Astrocyte (in vitro differentiated cells and primary cell): ENCODE data around the gene FILIP1L. TPM values are rescaled to one million over a fixed set of nuclear protein-coding genes. Genes with fewer than 3 reads are reported as not detected.

Experiments used
- DNase-seq: peaks from one replicate; pipeline ENCODE4 v3.0.0-alpha.2; 2010; ENCODE audit warnings: low read depth
- FAIRE-seq: peaks from 2 replicates; lab custom pipeline; 2011; peaks lifted over from hg19 to GRCh38; lab: Jason Lieb, UNC
- H2AFZ ChIP-seq: 2 replicates; pipeline ENCODE4 v1.6.0; 2012; ENCODE audit warnings: low read depth, low read length, inconsistent platforms
- H3K27ac ChIP-seq: 2 replicates; pipeline ENCODE4 v1.5.1; 2011; ENCODE audit warnings: low read depth, low read length, inconsistent platforms
- H3K27me3 ChIP-seq: 2 replicates; pipeline ENCODE4 v1.6.0; 2011; ENCODE audit warnings: low read length, inconsistent platforms; ENCODE audit not compliant: insufficient read depth
- H3K36me3 ChIP-seq: 2 replicates; pipeline ENCODE4 v1.5.1; 2011; ENCODE audit warnings: low read length, inconsistent platforms; ENCODE audit not compliant: insufficient read depth
- H3K4me1 ChIP-seq: 2 replicates; pipeline ENCODE4 v1.5.1; 2011; ENCODE audit warnings: low read length, inconsistent platforms; ENCODE audit not compliant: insufficient read depth
- H3K4me2 ChIP-seq: 2 replicates; pipeline ENCODE4 v1.6.0; 2012; ENCODE audit warnings: low read length, inconsistent platforms
- H3K4me3 ChIP-seq: 2 replicates; pipeline ENCODE4 v1.5.1; 2011; ENCODE audit warnings: low read depth, mild to moderate bottlenecking, low read length, inconsistent platforms; ENCODE audit not compliant: insufficient read depth
- H3K79me2 ChIP-seq: 2 replicates; pipeline ENCODE4 v1.6.0; 2012; ENCODE audit warnings: mild to moderate bottlenecking, low read length, inconsistent platforms; ENCODE audit not compliant: insufficient read depth
- H3K9ac ChIP-seq: 2 replicates; pipeline ENCODE4 v1.6.0; 2012; ENCODE audit warnings: mild to moderate bottlenecking, low read length, inconsistent platforms
- H3K9me3 ChIP-seq: 2 replicates; pipeline ENCODE4 v1.5.1; 2012; ENCODE audit warnings: low read depth, mild to moderate bottlenecking, low read length, inconsistent platforms; ENCODE audit not compliant: insufficient read depth
- H4K20me1 ChIP-seq: 2 replicates; pipeline ENCODE4 v1.6.0; 2012; ENCODE audit warnings: low read length, inconsistent platforms; ENCODE audit not compliant: insufficient read depth
- H3K27ac Mint-ChIP-seq: one replicate; pipeline ENCODE4 v1.8.0; 2021; ENCODE audit warnings: mild to moderate bottlenecking, mixed read lengths; ENCODE audit not compliant: unreplicated experiment
- H3K27me3 Mint-ChIP-seq: one replicate; pipeline ENCODE4 v1.8.0; 2021; ENCODE audit warnings: low read depth, mixed read lengths; ENCODE audit not compliant: unreplicated experiment
- H3K36me3 Mint-ChIP-seq: one replicate; pipeline ENCODE4 v1.8.0; 2021; ENCODE audit warnings: low read depth, mixed read lengths; ENCODE audit not compliant: unreplicated experiment
- H3K4me1 Mint-ChIP-seq: one replicate; pipeline ENCODE4 v1.8.0; 2021; ENCODE audit warnings: low read depth, mixed read lengths; ENCODE audit not compliant: unreplicated experiment
- H3K4me3 Mint-ChIP-seq: one replicate; pipeline ENCODE4 v1.8.0; 2021; ENCODE audit warnings: mild to moderate bottlenecking, moderate library complexity, mixed read lengths; ENCODE audit not compliant: unreplicated experiment
- H3K9me3 Mint-ChIP-seq: one replicate; pipeline ENCODE4 v1.8.0; 2021; ENCODE audit warnings: mild to moderate bottlenecking, mixed read lengths; ENCODE audit not compliant: unreplicated experiment
- EZH2 ChIP-seq: IDR thresholded peaks from 2 replicates; pipeline ENCODE4 v1.6.1; 2012; ENCODE audit warnings: mild to moderate bottlenecking, low read length, inconsistent platforms; ENCODE audit not compliant: insufficient read depth
- total RNA-seq: library from RNA; stranded (reverse); gene quantifications from 2 replicates; pipeline ENCODE4 v1.2.1, GENCODE V29; 2021
- TF ChIP-seq, protein P1 (sequence below): IDR thresholded peaks from 2 replicates; pipeline ENCODE4 v1.5.1; 2011; ENCODE audit warnings: low read depth, mild to moderate bottlenecking, inconsistent platforms, low read length, moderate library complexity; ENCODE audit not compliant: insufficient read depth

FILIP1L gene
- total RNA-seq, 1 donor from 2014 or later = 209 TPM

- H3K4me2 ChIP-seq = peak overlapping the region; percentile 62
- no peak overlapping the region for H2AFZ ChIP-seq
- no peaks in the 10 kb centered on the region for H3K27me3 ChIP-seq
- H3K36me3 Mint-ChIP-seq = no peaks in the 10 kb centered on the region
- H3K4me3 Mint-ChIP-seq = peak overlapping the region; percentile 4
- H3K4me3 ChIP-seq = no peak overlapping the region
- peak; percentile 87 for DNase-seq
- peak overlapping the region; percentile 82 for H3K9ac ChIP-seq
- no peaks in the 10 kb centered on the region for H3K9me3 Mint-ChIP-seq
- H3K27ac Mint-ChIP-seq = peak overlapping the region; percentile 96
- no peaks in the 10 kb centered on the region for H3K27me3 Mint-ChIP-seq
- no peaks in the 10 kb centered on the region for H3K9me3 ChIP-seq
- peaks cover 61% of the 10 kb centered on the region for H3K4me1 Mint-ChIP-seq
- H3K36me3 ChIP-seq = no peaks in the 10 kb centered on the region
- H3K4me1 ChIP-seq = peaks cover 38% of the 10 kb centered on the region
- no peaks in the 10 kb centered on the region for H4K20me1 ChIP-seq
- peak; percentile 81 for FAIRE-seq
- TF ChIP-seq EZH2 = no peak
- TF ChIP-seq, protein P1, sequence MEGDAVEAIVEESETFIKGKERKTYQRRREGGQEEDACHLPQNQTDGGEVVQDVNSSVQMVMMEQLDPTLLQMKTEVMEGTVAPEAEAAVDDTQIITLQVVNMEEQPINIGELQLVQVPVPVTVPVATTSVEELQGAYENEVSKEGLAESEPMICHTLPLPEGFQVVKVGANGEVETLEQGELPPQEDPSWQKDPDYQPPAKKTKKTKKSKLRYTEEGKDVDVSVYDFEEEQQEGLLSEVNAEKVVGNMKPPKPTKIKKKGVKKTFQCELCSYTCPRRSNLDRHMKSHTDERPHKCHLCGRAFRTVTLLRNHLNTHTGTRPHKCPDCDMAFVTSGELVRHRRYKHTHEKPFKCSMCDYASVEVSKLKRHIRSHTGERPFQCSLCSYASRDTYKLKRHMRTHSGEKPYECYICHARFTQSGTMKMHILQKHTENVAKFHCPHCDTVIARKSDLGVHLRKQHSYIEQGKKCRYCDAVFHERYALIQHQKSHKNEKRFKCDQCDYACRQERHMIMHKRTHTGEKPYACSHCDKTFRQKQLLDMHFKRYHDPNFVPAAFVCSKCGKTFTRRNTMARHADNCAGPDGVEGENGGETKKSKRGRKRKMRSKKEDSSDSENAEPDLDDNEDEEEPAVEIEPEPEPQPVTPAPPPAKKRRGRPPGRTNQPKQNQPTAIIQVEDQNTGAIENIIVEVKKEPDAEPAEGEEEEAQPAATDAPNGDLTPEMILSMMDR = no peak
- H3K79me2 ChIP-seq = no peaks in the 10 kb centered on the region
- peak overlapping the region; percentile 97 for H3K27ac ChIP-seq
Measured at GRCh38 chr3:100040451-100041225, 73.7 kb downstream of the FILIP1L start.

- no peaks in the 10 kb centered on the region for H3K36me3 Mint-ChIP-seq
- no peaks in the 10 kb centered on the region for H3K9me3 ChIP-seq
- H3K27ac ChIP-seq = no peak overlapping the region
- no peak overlapping the region for H3K4me2 ChIP-seq
- H4K20me1 ChIP-seq = no peaks in the 10 kb centered on the region
- no peaks in the 10 kb centered on the region for H3K79me2 ChIP-seq
- H3K4me1 ChIP-seq = peaks cover 37% of the 10 kb centered on the region
- H3K9me3 Mint-ChIP-seq = no peaks in the 10 kb centered on the region
- no peaks in the 10 kb centered on the region for H3K27me3 ChIP-seq
- H3K9ac ChIP-seq = no peak overlapping the region
- no peak overlapping the region for H3K4me3 Mint-ChIP-seq
- no peak overlapping the region for H2AFZ ChIP-seq
- H3K27me3 Mint-ChIP-seq = no peaks in the 10 kb centered on the region
- H3K4me3 ChIP-seq = no peak overlapping the region
- FAIRE-seq (no peak), DNase-seq (no peak)
- TF ChIP-seq, protein P1 = no peak
- H3K27ac Mint-ChIP-seq = no peak overlapping the region
- H3K4me1 Mint-ChIP-seq = peaks cover 54% of the 10 kb centered on the region
- H3K36me3 ChIP-seq = no peaks in the 10 kb centered on the region
Measured at GRCh38 chr3:100039075-100039474, 75.2 kb downstream of the FILIP1L start.

DNA sequence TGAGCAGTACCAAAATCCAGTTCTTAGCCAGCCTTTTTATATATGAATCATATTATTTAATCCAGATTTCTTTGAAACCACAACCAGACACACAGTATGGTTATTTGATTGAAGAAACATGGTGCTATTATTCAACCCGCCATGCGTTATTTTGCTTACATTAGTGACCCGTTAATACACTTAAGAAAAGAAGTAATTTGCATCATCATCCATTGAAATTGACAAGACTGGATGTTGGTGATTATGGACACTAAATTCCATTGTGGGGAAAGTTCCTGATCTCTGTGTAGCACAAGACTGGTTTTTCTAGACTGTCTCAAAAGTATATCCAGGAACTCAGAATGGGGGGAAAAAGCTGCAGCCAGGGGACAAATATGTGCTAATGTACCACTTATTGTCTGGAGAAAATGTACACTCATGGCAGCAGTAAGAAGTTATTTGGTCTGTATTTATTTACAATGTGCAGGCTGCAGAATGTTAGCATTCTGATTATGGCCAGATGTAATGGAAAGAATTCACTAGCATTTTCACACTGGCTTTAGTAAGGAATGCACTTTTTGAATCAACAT lies 80.3 kb downstream of the FILIP1L start:
- peak overlapping the region; percentile 59 for H3K9ac ChIP-seq
- FAIRE-seq = peak; percentile 50
- no peaks in the 10 kb centered on the region for H3K9me3 ChIP-seq
- Mint-ChIP-seq H3K4me3 (no peak overlapping the region), H3K27ac (peak overlapping the region; percentile 96), H3K36me3 (no peaks in the 10 kb centered on the region), H3K9me3 (no peaks in the 10 kb centered on the region), H3K27me3 (no peaks in the 10 kb centered on the region), H3K4me1 (peaks cover 51% of the 10 kb centered on the region)
- TF ChIP-seq EZH2 = no peak
- TF ChIP-seq, protein P1 = no peak
- H3K27me3 ChIP-seq = no peaks in the 10 kb centered on the region
- no peaks in the 10 kb centered on the region for H3K79me2 ChIP-seq
- no peaks in the 10 kb centered on the region for H4K20me1 ChIP-seq
- H2AFZ ChIP-seq = no peak overlapping the region
- H3K36me3 ChIP-seq = no peaks in the 10 kb centered on the region
- peak overlapping the region; percentile 9 for H3K4me2 ChIP-seq
- H3K27ac ChIP-seq = peak overlapping the region; percentile 78
- DNase-seq = peak; percentile 92
- no peak overlapping the region for H3K4me3 ChIP-seq
- peaks cover 32% of the 10 kb centered on the region for H3K4me1 ChIP-seq
